ENCODE results near the gene COL12A1. TPM values are rescaled to one million over a fixed set of nuclear protein-coding genes. Genes with fewer than 3 reads are reported as not detected.

The COL12A1 gene
- total and polyA plus RNA-seq, 10 of the 15 experiments (the other 5 are each of a cell fraction or from before 2014, with no cell fraction given), result under 0.01 to 0.69 (median 0.11) TPM; not detected in 6

- ATAC-seq (no peak), FAIRE-seq (no peak), DNase-seq (ENCODE audit: low read depth, low spot score) (no peak)
- H3K27ac ChIP-seq (ENCODE audit: control insufficient read depth, insufficient read depth), result no peak overlapping the region
- no TSS peak for BruUV-seq (replicated peaks)
- POLR2A ChIA-PET, result no interaction called here
- CTCF ChIA-PET, result no interaction called here
- no peak overlapping the region for H2AFZ ChIP-seq (ENCODE audit: control insufficient read depth, low read depth, low read length)
- H3K36me3 ChIP-seq (ENCODE audit: control insufficient read depth in 2 of 2, insufficient read depth in 2 of 2, low read length in 1 of 2), result no peaks in the 10 kb centered on the region
- RAD21 ChIA-PET (ENCODE audit: unreplicated experiment), result no interaction called here
- no peaks in the 10 kb centered on the region for H4K20me1 ChIP-seq (ENCODE audit: control insufficient read depth, insufficient read depth)
- H3K9ac ChIP-seq (ENCODE audit: control insufficient read depth, insufficient read depth, low read length), result no peak overlapping the region
- in situ Hi-C loops (cut with MboI), result no loop called here
- no peaks in the 10 kb centered on the region for H3K9me3 ChIP-seq (replicated peaks; ENCODE audit: control insufficient read depth, insufficient read depth, low read length)
- H3K4me3 ChIP-seq, result no peak overlapping the region
- SMC1A ChIA-PET (ENCODE audit: uncharacterized antibody, unreplicated experiment), result no interaction called here
- no peak overlapping the region for H3K4me2 ChIP-seq (ENCODE audit: control insufficient read depth, insufficient read depth)
- no peaks in the 10 kb centered on the region for H3K79me2 ChIP-seq (ENCODE audit: control insufficient read depth, insufficient read depth, low read length)
- WGBS (ENCODE audit: insufficient coverage, insufficient replicate concordance, low lambda C conversion rate, missing lambda C conversion rate), result 29% methylated on average over 13 of the region's 13 CpGs
- H3K27me3 ChIP-seq (replicated peaks in 1 of 2; ENCODE audit: control insufficient read depth in 2 of 2, insufficient read depth in 2 of 2, low read length in 1 of 2), result peaks cover 4 to 8% of the 10 kb centered on the region in 2 experiments; a peak in 3 of 4 replicates
- TF ChIP-seq SIX5 (IDR thresholded peaks at IDR 0.05; ENCODE audit: low read depth, low read length, severe bottlenecking), result no peak
- TF ChIP-seq, protein P1, sequence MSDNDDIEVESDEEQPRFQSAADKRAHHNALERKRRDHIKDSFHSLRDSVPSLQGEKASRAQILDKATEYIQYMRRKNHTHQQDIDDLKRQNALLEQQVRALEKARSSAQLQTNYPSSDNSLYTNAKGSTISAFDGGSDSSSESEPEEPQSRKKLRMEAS (IDR thresholded peaks at IDR 0.05; ENCODE audit: low read depth, low read length), result no peak
- TF ChIP-seq ZNF384 (IDR thresholded peaks at IDR 0.05; ENCODE audit: borderline replicate concordance, low read depth, low read length), result no peak
- no peak for TF ChIP-seq TARDBP (IDR thresholded peaks at IDR 0.05; ENCODE audit: borderline replicate concordance)
- TF ChIP-seq, protein P2, sequence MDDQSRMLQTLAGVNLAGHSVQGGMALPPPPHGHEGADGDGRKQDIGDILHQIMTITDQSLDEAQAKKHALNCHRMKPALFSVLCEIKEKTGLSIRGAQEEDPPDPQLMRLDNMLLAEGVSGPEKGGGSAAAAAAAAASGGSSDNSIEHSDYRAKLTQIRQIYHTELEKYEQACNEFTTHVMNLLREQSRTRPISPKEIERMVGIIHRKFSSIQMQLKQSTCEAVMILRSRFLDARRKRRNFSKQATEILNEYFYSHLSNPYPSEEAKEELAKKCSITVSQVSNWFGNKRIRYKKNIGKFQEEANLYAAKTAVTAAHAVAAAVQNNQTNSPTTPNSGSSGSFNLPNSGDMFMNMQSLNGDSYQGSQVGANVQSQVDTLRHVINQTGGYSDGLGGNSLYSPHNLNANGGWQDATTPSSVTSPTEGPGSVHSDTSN (IDR thresholded peaks at IDR 0.05; ENCODE audit: insufficient replicate concordance, low read depth, low read length), result no peak
- TF ChIP-seq, protein P3, sequence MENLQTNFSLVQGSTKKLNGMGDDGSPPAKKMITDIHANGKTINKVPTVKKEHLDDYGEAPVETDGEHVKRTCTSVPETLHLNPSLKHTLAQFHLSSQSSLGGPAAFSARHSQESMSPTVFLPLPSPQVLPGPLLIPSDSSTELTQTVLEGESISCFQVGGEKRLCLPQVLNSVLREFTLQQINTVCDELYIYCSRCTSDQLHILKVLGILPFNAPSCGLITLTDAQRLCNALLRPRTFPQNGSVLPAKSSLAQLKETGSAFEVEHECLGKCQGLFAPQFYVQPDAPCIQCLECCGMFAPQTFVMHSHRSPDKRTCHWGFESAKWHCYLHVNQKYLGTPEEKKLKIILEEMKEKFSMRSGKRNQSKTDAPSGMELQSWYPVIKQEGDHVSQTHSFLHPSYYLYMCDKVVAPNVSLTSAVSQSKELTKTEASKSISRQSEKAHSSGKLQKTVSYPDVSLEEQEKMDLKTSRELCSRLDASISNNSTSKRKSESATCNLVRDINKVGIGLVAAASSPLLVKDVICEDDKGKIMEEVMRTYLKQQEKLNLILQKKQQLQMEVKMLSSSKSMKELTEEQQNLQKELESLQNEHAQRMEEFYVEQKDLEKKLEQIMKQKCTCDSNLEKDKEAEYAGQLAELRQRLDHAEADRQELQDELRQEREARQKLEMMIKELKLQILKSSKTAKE (IDR thresholded peaks at IDR 0.05; ENCODE audit: low read depth, poor library complexity, severe bottlenecking), result no peak
- intact Hi-C loops (cut with micrococcal nuclease; ENCODE audit: unreplicated experiment), result no loop called here
- no peaks in the 10 kb centered on the region for H3K4me1 ChIP-seq (ENCODE audit: control insufficient read depth, insufficient read depth, low read length)
These were observed 119.8 kb downstream of the COL12A1 start for GRCh38 chr6:75085931-75086635.
